GM15510 (cell line): ENCODE data around the gene SBNO2.

Experiments used
- POLR2A ChIP-seq: IDR thresholded peaks from 3 replicates; pipeline ENCODE4 v1.6.1; 2011; ENCODE audit warnings: borderline replicate concordance; ENCODE audit not compliant: insufficient read length; ENCODE audit errors: extremely low read depth

The SBNO2 gene

DNA sequence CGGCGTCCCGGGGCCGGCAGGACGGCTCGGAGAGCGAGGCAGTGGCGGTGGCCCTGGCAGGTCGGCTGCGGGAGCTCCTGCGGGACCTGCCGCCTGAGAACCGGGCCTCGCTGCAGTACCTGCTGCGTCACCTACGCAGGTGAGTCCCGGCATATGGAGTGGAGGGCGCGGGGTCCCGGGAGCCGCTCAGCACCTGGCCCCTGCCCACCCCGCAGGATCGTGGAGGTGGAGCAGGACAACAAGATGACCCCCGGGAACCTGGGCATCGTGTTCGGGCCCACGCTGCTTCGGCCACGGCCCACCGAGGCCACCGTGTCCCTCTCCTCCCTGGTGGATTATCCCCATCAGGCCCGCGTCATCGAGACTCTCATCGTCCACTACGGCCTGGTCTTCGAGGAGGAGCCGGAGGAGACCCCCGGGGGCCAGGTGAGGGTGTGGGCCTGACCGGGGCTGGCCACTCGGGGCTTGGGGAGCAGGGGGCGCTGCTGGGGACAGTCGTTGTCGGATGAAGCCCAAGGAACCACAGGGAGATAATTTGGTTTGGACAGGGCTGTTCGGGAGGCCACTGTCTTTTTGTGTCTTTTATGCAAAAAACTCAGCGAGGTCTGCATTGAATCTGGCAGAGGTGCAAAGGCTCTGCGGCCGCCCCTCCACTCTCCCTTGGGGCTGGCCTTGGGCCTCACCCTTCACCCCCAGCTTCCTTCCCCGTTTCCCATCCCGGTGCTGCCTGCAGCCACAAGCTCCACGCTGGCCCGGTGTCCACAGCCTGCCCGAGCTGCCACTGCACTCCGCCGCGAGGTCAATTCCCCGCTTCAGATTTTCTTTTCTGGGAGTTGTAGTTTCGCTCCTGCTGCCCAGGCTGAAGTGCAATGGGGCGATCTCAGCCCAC lies 90.9 kb downstream of the SBNO2 start:
- TF ChIP-seq POLR2A = no peak

DNA sequence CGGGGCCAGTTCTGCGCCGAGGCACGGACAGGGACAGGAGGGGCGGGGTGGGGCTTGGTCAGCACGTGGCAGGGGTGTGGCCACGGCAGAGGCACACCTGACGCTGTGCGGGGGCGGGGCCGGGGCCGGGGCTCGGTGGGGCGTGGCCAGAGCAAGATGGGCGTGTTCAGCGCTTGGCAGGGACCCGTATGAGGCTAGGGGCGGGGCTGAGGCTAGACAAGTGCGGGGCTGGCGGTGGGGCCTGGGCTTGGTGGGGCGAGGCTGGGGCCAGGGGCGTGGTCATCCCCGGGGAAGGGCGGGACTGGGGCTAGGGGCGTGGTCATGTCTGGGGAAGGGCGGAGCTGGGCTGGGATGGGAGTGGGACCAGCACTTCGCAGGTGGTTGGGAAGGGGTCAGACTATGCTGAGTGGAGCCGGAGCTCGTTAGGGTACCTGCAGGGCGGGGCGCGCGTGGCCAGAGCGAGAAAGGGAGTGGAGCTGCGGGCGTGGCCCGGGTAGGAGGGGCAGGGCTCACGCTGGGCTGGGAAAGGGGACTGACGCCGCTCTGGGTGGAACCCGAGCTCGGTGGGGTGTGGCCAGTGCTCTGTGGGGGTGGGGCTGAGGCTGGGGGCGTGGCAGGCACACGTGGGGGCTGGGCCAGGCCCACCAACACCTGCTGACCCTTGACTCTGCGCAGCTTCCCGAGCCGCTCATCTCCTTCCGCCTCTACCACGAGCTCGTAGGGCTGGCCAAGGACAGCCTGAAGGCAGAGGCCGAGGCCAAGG lies 91.7 kb downstream of the SBNO2 start:
- no peak for TF ChIP-seq POLR2A

DNA sequence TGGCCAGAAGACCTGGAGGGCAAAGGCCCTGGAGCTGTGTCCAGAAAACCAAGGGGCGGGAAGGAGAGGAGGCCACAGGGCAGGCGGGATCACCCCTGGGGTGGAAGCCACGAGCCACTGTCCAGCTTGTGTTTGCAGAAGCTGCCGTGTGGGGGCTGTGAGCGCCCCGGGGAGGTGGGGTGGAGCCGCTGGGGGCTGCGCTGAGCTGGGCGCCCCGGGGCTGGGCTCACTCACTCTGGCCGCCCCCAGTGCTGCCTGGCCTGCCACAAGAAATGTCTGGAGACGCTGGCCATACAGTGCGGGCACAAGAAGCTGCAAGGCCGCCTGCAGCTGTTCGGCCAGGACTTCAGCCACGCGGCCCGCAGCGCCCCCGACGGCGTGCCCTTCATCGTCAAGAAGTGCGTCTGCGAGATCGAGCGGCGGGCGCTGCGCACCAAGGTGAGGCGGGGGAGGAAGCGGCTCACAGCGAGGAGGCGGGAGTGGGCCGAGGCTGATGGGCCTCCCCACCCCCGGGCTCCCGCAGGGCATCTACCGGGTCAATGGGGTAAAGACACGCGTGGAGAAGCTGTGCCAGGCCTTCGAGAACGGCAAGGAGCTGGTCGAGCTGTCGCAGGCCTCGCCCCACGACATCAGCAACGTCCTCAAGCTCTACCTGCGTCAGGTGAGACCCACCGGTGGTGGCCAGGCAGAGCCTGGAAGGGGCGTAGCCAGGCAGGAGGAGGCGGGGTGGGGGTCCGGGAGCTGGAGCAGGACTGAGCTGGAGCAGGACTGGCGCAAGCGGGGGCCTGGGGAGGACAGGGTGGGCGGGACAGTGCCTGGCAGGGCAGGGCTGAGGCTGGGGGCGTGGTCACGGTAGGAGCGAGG lies 92.5 kb downstream of the SBNO2 start:
- TF ChIP-seq POLR2A = no peak

DNA sequence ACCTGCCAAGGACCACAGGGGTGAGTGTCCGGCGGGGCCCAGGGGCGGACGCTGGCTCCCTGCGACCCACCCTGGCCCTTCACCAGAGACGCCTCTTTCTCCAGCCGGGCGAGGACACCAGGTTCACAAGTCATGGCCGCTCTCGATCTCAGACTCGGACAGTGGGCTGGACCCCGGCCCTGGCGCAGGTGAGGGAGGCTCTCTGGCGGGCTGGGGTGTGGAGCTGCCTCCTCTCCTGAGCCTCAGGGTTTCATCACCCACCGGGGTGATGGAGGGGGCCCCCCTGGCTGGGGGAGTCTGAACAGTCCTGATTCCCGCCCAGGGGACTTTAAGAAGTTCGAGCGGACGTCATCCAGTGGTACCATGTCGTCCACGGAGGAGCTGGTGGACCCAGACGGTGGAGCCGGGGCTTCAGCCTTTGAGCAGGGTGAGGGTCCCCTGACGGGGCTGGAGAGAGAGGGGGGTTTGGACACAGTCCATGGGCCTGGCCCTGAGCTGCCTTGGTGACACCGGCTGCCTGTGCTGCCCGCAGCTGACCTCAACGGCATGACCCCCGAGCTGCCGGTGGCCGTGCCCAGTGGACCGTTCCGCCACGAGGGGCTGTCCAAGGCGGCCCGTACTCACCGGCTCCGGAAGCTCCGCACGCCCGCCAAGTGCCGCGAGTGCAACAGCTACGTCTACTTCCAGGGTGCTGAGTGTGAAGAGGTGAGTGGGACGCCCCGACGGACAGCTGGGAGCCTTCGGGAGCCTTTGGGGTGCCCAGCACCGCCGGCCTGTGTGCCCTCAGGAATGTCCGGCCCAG lies 93.5 kb downstream of the SBNO2 start:
- TF ChIP-seq POLR2A = no peak

DNA sequence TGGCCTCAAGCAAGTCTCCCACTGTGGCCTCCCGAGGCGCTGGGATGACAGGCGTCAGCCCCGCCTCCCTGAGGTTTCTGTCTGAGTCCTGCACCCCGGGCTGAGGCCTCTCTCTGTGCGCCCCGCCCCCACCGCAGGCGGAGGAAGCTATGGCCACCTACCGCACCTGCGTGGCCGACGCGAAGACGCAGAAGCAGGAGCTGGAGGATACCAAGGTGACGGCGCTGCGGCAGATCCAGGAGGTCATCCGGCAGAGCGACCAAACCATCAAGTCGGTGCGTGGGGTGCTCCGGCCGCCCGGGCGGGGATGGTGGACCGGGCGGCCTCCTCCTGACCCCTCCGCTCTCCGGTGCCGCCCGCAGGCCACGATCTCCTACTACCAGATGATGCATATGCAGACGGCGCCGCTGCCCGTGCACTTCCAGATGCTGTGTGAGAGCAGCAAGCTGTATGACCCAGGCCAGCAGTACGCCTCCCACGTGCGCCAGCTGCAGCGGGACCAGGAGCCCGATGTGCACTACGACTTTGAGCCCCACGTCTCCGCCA lies 94.4 kb downstream of the SBNO2 start:
- no peak for TF ChIP-seq POLR2A

DNA sequence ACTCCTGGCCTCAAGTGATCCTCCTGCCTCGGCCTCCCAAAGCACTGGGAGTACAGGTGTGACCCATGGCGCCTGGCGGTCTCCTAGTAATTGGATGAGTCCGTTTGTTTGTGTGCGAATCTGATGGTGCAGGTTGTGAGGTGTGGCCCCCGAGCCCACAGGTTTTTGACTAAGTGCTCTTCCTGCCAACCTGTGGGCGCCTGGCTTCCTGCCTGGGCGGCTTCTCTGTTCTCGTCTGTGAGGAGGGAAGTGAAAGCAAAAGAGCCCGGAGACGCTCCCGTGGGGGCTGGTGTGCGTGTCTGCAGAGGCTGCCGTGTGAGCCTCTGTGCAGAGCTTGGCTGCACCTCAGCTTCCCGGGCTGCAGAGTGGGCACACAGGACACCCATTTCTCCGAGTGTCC lies 97.1 kb downstream of the SBNO2 start:
- no peak for TF ChIP-seq POLR2A

DNA sequence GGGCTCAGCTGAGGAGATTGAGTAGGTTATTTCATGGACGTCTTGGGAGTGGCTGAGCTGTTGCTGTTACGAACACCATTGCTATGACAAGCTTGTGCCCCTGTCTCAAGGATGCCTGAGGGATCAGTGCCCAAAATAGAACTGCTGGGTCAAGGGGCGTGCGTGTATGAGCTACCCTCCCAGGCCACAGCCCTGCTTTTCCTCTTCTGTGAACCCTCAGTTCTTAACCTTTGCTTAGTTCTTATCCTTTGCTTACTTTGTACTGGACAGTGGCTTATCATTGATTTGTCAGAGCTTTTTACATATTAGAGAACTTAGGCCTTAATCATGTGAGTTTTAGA lies 98.1 kb downstream of the SBNO2 start:
- TF ChIP-seq POLR2A = no peak

DNA sequence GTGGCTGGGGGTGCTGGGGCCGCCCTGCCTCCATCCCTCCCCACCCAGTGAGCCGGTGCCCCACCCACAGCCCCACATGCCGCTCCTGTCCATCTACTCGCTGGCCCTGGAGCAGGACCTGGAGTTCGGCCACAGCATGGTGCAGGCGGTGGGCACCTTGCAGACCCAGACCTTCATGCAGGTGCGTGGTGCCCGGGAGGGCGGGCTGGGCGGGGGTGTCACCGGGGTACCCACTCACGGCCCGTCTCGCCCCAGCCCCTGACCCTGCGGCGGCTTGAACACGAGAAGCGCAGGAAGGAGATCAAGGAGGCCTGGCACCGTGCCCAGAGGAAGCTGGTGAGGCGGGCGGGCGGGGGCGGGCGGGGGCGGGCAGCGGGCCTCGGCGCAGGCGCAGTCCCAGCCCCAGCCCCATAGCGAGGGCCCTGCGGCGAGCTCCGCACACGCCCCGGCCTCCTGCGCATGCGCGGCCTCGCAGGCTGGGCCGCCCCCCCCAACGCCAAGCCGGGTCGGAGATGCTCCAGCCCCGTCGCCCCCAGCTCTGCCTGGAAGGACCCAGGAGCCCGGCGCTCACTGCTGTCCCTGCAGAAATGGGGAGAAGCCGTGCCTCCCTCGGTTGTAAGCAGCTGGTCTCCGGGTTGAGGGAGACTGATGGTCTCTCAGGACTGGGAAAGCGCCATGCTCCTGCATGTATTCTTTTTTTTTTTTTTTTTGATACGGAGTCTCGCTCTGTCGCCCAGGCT lies 99.4 kb downstream of the SBNO2 start:
- TF ChIP-seq POLR2A = no peak

DNA sequence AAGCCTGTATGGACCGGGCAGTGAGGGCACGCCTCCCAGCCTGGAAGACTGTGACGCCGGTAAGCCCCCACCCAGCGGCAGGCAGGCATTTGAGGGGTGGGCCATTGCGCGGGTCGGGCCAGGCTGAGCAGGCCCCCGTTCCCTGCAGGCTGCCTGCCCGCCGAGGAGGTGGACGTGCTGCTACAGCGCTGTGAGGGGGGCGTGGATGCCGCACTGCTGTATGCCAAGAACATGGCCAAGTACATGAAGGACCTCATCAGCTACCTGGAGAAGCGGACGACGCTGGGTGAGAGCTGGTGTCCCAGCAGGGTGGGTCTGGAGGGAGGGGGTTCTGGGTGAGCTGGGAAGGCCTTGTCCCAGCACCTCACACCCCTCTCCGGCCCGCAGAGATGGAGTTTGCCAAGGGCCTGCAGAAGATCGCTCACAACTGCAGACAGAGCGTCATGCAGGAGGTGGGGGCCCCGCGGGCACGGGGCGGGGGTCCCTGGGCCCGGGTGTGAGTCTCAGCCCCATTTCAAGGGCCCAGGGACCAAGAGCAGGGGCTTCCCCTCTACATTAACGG lies 100.0 kb downstream of the SBNO2 start:
- no peak for TF ChIP-seq POLR2A

DNA sequence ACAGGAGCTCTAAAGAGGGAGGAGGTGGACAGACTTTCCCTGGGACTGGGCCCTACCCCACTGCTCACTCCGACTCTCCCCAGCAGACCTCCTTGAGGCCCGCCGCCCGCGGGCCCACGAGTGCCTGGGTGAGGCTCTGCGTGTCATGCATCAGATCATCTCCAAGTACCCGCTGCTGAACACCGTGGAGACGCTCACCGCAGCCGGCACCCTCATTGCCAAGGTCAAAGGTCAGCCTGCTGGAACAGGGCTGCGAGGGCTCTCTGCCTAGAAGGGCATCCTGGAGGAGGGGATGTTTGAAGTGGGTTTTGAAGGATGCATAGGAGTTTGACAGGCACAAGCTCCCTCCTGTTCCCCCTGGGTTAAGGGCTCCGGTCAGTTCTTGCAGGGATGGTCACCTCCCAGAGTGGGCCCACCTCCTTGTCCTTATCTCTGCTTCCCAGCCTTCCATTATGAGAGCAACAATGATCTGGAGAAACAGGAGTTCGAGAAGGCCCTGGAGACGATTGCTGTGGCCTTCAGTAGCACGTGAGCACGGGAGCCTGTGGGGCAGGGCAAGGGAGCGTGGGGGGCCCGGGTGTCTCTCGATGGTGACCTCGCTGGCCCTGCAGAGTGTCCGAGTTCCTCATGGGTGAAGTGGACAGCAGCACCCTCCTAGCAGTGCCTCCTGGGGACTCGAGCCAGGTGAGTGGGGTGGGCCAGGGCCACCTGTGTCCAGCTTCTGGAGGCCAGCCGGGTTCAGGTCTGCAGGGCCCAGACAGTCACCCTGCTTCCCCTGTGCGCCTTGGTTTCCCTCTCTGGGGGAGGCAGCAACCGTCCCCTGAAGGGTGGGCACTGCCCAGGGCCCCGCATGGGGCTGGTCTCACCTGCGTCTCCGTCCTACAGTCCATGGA lies 100.8 kb downstream of the SBNO2 start:
- TF ChIP-seq POLR2A = no peak

DNA sequence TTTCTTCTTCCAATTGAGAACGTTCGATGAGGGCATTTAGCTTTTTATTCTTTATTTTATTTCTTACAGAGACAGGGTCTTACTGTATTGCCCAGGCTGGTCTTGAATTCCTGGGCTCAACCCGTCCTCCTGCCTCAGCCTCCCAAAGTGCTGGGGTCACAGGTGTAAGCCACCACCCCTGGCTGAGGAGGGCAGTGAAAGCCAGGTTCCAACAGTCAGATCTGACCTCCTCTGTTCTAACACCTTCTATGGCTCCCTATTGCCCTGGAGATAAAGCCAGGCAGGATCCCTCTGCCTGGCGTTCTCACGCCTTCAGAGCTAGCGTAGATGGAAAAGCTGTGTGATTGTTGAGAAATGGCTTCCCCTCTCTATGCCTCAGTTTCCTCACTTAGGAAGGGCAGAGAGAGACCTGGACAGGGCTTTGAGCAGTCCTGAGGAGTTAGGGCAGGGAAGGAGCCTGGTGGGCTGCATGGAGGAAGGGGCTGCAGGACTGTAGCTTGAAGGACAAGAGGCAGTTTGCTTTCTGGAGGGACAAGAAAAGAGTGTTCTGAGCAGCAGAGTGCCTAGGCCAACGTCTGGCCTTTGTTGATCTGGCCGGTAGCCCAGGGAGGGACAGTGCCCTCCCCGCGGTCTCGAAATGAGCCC lies 101.6 kb downstream of the SBNO2 start:
- no peak for TF ChIP-seq POLR2A
